HG03520 (cell line): Measurements from ENCODE around the gene PUM2.
"Not testable (repeated sequence)": the region's sequence is repeated elsewhere in the genome, so short reads cannot be mapped to it uniquely, and the experiment has no call there.

Experiments used
- ATAC-seq: cut with Tn5 transposase; IDR thresholded peaks from one replicate; pipeline ENCODE4 v1.9.1; 2021; ENCODE audit warnings: mild to moderate bottlenecking, moderate library complexity; ENCODE audit not compliant: unreplicated experiment

PUM2 gene

DNA sequence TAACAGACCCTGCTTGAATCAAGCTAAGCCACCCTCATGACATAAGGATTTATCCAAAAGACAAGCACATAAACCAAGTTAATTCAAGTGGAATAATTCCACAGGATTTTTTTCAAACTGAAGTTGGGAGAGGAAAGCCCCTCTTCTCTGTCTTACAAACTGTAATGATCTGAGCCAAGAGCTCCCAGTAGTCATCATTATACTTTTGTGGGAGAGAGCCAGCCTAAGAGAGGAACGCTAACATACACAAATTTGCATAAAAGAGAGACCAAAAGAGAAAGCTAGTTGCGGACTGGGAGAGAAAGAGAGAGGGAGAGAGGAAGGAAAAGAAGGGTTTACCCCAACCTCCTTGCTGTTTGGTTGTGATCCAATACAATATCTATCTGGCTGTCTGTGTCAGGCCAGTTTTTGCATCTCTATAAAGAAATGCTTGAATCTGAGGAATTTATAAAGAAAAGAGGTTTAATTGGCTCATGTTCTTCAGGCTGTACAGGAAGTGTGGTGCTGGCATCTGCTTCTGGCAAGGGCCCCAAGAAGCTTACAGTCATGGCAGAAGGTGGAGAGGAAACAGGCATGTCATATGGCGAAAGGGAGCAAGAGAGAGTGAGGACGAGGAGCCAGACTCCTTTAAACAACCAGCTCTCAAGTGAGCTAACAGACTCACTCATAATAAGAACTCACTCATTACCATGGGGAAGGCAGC is 20.8 kb upstream of the PUM2 start:
- ATAC-seq = no peak

DNA sequence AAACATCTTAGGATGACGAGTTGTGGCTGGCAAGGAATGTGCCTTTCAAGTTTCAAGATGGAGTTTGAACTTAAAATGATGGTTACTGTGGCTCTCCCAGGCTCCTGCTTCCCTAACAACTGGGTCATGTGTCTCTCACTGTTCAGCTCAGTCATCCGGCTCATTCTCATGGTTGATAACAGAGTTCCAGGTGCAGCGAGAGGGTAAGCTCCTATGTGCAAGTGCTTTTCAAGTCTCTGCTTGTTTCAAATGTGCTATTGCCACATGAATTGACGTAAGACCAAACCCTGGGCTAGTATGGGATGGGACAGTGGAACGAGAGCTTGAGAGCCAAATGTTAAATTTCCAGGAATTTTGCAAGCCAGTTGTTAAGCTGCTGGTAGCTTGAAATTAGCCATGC is 19.5 kb upstream of the PUM2 start:
- no peak for ATAC-seq

DNA sequence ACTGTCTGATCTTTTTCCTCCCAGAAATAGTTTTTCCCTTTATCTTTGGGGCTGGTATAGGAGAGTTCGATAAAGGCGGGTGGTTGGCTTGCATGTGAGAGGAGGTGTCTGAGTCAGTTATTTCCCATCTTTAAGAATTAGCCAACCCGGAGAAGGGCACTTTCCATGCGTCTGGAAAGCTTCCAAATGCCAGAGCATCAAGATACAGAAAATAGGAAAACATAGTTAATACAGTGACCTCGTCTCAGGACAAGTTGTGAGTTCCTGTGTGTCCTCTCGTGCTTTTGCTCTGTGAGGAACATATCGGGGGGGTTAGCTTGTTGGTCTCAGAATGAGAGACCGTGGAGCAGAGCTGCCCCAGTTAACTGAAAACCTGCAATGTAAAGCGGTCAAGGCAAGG is 18.7 kb upstream of the PUM2 start:
- no peak for ATAC-seq

DNA sequence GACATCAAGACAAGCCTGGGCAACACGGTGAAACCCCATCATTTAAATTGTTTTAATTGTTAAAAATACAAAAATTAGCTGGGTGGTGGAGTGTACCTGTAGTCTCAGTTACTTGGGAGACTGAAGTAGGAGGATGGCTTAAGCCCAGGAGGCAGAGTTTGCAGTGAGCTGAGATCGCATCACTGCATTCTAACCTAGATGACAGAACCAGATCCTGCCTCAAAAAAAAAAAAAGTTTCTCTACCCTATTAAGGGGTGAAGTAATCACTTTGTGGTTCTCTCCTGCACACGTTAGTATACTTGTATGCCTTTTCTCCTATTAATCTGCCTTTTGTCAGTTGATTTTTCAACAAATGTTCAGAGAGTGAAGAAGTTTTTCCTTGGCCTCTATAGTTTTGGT is 18.1 kb upstream of the PUM2 start:
- ATAC-seq = no peak

DNA sequence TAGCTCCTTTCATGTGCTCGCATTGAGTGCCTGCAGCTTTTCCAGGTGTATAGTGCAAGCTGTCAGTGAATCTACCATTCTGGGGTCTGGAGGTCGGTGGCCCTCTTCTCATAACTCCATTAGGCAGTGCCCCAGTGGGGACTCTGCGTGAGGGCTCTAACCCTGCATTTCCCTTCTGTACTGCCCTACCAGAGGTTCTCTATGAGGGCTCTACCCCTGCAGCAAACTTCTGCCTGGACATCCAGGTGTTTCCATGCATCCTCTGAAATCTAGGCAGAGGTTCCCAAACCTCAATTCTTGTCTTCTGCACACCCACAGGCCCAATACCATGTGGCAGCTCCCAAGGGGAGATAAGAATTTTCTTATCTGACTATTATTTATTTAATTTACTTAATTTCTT is 17.3 kb upstream of the PUM2 start:
- not testable (repeated sequence) for ATAC-seq

DNA sequence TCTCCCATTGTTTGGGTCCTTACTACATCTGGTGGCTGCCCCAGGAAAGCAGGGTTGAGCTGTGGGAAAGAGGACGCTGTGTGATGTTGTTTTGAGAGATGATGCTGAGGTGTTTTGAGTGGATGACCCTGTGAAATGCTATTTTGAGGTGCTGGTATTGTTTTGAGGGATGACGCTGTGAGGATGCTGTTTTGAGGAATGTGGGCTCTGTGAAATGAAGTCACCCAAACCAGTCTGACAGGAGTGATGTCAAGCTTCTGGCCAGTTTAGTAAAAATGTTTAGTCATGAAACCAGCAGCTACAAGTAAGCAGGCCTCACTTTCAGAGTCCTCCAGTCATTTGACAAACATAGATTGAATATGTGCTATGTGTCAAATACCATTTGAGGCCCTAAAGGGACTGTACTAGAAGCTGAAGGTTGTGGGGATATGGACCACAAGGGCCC is 16.1 kb upstream of the PUM2 start:
- no peak for ATAC-seq

DNA sequence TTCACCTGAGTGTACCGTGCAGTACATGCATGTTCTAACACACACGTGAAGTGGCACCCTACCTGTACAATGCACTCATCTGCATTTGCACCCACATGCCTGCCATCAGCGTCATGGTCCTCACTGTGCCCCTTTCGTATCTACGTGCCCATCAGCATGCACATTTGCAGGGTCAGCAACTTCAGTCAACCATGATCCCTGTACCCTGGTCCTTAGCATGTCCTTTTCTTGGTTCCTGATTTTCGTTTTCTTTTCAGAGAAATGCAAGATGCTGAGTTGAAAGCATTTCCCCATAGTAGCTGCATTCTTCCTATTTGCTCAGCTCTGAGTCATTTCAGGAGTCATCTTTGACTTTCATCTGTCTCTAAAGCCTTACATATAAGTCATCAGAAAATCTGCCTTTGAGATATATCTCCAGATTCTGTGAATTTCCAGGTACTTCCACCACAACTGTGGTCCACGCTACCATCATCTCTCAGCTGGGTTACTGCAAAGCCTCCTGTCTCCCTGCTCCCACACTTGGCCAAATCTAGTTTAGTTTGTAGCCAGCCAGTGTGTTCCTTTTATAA is 14.7 kb upstream of the PUM2 start:
- ATAC-seq = peak; percentile 94

DNA sequence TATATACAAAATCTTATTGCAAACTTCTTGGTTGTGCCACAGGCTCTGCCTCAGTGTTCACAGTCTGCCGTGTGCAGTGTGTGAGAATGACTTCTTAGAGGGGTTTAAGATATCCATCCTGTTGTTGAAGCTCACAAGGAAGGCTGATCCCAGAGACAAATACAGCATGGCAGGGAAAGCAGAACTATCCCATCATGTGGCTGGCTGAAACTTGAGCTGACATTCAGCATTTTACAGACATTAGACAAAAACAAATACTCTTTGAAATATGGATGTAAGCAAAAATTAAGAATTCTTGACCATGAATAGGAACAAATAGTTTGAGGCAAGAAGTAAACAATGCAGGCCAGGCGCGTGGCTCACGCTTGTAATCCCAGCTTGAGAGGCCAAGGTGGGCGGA is 12.9 kb upstream of the PUM2 start:
- ATAC-seq = no peak

DNA sequence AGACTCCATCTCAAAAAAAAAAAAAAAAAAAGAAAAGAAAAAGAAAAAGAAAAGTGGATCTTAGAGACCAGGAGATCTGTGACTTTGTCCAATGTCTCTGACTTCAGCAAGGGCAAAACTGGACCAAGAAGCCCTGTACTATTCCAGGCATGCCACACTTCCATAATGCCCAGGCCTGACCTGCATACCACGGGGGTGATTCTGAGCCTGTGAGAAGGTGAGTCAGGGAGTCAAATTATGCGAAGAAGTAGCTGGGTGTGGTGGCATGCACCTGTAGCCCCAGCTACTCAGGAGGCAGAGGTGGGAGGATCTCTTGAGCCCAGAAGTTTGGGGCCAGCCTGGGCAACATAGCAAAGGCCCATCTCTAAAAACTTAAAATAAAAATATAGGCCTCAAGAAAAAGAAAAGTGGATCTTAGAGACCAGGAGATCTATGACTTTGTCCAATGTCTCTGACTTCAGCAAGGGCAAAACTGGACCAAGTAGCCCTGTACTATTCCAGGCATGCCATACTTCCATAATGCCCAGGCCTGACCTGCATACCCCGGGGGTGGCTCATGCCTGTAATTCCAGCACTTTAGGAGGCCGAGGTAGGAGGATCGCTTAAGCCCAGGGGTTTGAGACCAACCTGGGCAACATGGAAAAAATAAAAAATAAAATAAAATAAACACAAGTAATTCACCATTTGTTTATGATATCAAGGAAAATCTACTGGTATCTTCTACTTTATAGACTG is 12.2 kb upstream of the PUM2 start:
- no peak for ATAC-seq

DNA sequence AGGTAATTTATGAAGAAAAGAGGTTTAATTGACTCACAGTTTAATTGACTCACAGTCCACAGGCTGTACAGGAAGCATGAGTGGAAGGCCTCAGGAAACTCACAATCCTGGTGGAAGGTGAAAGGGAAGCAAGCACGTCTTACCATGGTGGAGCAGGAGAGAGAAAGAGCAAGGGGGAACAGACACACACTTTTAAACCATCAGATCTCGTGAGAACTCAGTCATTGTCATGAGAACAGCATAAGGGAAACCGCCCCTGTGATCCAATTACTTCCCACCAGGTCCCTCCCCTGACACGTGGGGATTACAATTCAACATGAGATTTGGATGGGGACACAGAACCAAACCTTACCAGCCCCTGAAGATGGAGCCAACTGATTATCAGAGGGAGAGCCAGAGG is 11.2 kb upstream of the PUM2 start:
- ATAC-seq = no peak

DNA sequence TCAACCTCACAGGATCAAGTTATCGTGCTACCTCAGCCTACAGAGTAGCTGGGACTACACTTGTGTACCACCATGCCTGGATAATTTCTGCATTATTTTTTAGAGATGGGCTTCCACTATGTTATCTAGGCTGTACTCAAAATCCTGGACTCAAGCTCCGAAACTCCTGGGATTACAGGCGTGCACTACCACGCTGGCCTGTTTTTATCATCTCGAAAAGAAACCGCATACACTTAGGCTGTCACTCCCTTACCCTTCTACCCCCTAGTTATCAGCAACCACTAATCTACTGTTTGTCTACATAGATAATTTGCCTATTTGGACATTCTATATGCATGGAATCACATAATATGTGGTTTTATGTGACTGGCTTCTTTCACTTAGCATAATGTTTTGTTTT is 8.5 kb upstream of the PUM2 start:
- ATAC-seq = no peak

DNA sequence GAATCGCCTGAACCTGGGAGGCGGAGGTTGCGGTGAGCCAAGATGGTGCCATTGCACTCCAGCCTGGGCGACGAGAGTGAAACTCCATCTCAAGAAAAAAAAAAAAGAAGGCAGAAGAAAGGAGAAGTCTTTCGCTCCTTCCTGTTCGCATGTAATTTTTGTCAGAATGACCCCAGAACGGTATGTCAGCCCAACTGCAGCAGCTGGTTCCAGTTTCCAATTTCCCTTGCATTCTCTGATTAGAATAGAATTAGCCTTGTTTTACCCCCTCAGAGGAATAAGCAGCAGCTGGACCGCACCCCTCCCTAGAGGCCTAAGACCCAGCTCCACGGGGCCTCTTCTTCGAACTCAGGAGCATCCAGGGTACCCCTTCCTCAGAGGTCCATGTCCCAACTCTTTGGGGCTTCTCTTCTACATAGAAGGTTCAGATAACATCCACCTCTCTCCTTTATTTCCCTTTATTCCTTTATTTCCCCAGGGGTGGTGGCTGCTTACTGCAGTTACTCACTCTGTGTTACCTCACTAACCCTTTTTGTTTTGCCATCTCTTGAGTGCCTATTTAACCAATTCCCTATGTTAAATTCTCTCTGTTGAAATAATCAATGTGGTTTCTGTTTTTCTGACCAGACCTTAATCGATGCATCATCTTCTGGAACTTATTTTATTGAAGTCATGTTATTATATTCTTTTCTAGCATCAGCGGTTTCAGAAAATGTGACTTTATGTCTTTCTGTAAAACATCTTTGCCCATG is 7.2 kb upstream of the PUM2 start:
- ATAC-seq = no peak

DNA sequence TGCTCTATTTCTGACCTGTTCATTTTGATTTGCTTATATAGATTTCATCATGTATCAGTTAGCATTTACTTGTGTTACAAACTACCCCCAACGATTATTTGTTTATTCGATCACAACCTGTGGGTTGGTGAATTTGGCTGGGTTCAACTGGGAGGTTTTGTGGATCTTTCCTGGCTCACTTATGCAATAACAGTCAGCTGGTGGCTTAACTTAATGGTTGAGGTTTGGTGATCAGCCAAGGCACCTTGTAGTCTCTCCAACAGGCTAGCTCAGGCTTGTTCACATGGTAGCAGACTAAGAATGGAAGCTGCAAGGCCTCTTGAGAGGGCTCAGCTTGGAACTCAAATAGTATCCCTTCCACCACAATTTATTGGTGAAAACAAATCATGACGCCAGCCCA is 5.4 kb upstream of the PUM2 start:
- ATAC-seq = no peak

DNA sequence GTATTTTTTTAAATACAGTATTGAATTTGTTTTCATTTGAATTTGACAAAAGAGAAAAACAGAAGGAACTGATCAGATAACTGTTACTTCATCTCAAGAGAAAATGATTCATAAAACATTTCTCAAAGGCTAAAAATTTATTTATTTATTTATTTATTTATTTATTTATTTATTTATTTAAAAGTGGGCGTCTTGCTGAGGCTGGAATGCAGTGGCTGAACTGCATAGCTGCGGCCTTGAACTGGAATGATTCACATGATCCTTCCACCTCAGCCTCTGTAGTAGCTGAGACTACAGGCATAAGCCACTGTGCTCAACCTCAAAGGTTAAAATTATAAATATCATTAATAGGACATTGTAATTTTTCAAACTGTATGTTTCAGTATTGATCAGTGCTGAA is 4.5 kb upstream of the PUM2 start:
- ATAC-seq = no peak

DNA sequence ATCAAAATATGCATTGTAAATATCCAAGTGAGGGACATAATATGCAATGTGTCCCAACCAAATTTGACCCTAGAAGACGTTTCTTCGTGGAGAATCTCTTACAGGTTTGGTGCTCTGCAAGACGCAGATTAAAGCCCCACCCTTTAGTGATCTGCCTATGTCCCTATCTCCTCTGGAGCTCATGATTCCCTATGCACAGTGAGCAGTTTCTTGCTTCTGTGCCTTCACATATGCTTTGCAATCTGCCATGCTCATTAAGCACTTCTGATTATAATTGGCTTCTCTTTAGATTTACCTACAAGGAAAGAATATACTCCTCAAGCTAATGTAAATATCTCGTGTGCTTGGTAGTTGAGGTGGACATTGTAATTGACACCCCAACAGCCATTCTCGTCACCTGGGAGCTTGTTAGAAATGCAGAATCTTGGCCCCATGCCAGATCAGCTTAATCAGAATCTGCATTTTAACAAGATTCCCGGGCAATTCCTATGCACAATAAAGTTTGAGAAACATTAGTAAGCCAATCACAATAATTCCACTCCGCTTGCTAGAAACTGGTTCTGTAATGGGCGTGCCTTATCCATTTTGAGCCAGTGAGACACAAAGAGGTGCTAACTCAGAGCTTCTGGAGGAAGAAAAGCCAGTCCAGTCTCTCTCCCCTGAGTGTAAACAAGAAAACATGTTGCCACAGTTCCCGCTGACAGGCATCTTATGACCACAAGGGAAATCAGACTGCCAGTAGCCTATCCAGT is 2.8 kb upstream of the PUM2 start:
- no peak for ATAC-seq

DNA sequence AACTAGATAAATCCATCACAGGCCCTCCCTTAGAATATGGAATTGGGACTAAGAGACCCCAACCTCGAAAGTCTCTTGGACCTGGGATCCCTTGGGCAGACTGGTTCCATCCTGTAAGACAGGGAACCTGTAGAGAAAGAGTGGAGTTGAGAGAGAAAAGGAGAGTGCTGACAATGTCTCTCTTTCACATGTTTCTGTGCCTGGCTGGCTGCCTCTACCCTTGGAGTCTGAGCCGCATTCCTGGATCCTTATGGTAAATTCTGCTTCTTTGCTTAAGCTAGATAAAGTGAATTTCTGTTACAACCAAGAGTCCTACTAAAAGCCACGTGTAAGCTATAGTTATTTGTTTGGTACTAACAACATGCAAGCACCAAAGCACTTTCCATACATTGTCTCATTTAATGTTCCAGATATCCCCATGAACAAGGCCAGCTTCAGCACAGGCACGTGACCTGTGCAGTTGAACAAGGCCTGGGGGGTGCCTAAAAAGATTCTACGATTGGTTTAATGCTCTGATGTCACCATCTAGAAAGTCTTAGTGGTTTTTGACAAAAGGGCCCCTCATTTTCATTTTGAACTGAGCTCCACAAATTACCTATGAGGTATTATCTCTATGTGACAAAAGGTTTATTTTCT is 2.1 kb upstream of the PUM2 start:
- no peak for ATAC-seq

DNA sequence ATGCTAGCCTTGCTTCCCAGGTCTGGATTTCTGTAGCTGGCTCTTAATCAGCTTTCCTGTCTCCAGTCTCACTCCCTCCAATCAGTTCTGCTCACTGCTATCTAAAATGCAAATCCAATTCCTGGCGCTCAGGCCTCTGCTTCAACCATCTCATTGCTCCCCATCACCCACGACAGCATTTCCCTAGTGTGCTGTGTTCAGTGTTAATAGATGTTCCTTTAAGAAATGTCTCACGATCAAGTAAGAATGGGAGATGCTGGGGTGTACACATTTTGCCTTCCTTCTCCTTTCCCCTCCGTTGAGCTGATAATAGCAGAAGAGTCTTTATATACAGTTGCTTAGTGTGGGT is 1.6 kb upstream of the PUM2 start:
- no peak for ATAC-seq

DNA sequence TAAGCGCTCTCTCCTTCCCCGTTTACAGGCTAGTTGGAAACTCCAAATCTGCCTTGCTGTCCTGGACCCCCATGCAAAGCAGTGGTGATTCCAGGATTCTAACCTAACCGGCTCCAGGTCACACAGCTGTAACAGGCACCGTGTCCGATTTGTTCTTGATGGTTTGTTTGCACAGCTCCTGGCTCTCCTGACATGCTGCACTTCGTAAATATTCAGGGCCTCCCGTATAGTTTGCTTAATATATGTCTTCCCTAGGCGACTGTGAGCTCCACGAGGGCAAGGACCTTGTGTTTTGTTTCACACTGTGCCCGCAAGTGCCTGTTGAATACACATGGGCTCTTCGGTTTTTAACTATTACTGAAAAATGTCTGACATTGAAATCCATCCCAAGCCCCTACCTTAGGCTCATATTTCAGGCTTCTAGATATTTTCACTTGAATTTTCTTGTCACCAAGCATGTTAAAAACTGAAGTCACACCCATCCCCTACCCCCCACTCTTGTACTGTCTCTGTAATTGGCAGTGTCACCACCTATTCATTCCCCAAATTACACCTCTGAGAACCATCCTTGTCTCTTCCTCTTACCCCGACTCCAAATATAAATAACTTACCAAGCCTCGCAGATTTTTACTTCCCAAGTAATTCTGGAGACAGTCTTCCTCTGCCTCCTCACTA is 1.0 kb upstream of the PUM2 start:
- ATAC-seq = no peak

DNA sequence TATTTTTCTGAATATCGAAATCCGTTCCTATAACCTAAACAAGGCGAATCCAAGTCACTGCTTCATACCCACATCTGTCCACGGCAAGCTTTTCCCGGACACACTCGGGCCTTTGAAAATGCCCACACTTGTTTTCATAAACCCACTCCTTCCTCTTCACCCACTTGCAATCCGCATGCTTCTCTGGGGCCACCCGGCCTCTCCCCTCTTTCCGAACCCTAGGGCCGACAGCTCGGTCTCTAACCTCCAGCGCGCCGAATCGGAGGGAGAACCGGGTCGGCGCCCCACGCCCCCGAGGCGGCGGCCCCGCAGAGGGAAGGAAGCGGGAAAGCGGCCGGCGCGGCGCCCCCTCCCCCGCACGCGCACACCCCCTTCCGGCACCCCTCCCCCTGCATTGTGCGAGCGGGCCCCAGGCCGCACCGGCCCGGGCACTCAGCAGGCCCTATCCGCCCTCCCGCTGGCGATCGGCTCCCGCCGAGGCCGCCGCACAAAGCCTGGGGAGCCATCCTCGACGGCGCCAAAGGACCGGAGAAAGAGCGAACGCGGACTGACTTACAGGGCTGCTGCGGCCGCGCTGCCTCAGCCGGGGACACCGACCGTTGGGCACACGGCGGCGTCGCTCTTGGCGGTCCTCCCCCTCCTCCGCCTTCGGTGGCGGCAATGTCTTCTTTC is 467 bp downstream of the PUM2 start:
- peak; percentile 22 for ATAC-seq
